Ishikawa (cell line): ENCODE results near the gene PRKCE.

Experiments used
- CEBPB ChIP-seq: IDR thresholded peaks from 2 replicates; pipeline ENCODE4 v1.6.1; 2012
- CREB1 ChIP-seq: IDR thresholded peaks from 2 replicates; pipeline ENCODE4 v1.6.1; 2012; ENCODE audit warnings: low read depth
- EGR1 ChIP-seq: IDR thresholded peaks from 2 replicates; pipeline ENCODE4 v1.6.1; 2012
- EP300 ChIP-seq: IDR thresholded peaks from 2 replicates; pipeline ENCODE4 v1.6.1; 2012; ENCODE audit warnings: borderline replicate concordance
- FOXM1 ChIP-seq: IDR thresholded peaks from 2 replicates; pipeline ENCODE4 v1.6.1; 2012; ENCODE audit warnings: low read depth, borderline replicate concordance
- MAX ChIP-seq: IDR thresholded peaks from 2 replicates; pipeline ENCODE4 v1.6.1; 2012
- NFIC ChIP-seq: IDR thresholded peaks from 2 replicates; pipeline ENCODE4 v1.6.1; 2012
- RAD21 ChIP-seq: IDR thresholded peaks from 2 replicates; pipeline ENCODE4 v1.6.1; 2012; ENCODE audit warnings: low read depth
- REST ChIP-seq: IDR thresholded peaks from 2 replicates; pipeline ENCODE4 v1.6.1; 2012; ENCODE audit warnings: low read depth, mild to moderate bottlenecking
- TAF1 ChIP-seq: IDR thresholded peaks from 2 replicates; pipeline ENCODE4 v1.6.1; 2012; ENCODE audit warnings: low read depth, mild to moderate bottlenecking
- TCF12 ChIP-seq: IDR thresholded peaks from 2 replicates; pipeline ENCODE4 v1.6.1; 2012; ENCODE audit warnings: low read depth
- TEAD4 ChIP-seq: IDR thresholded peaks from 2 replicates; pipeline ENCODE4 v1.6.1; 2012
- USF1 ChIP-seq: IDR thresholded peaks from 2 replicates; pipeline ENCODE4 v1.6.1; 2012
- YY1 ChIP-seq: IDR thresholded peaks from 2 replicates; pipeline ENCODE4 v1.6.1; 2012; ENCODE audit warnings: low read depth
- ZBTB7A ChIP-seq: IDR thresholded peaks from 2 replicates; pipeline ENCODE4 v1.6.1; 2012; ENCODE audit warnings: low read depth

The PRKCE gene

GRCh38 chr2:46067062-46067461, 415.6 kb downstream of the PRKCE start:
- TF ChIP-seq TEAD4 (no peak), EP300 (no peak), USF1 (no peak), TCF12 (no peak), NFIC (no peak), ZBTB7A (no peak), EGR1 (no peak), FOXM1 (no peak), CEBPB (no peak), YY1 (no peak), TAF1 (no peak), CREB1 (no peak), REST (no peak), MAX (no peak), RAD21 (no peak)

GRCh38 chr2:46067501-46068305, 416.2 kb downstream of the PRKCE start:
- TF ChIP-seq CREB1, result no peak

GRCh38 chr2:46068636-46069035, 417.2 kb downstream of the PRKCE start:
- TF ChIP-seq TCF12 (no peak), TAF1 (no peak), CEBPB (no peak), NFIC (no peak), ZBTB7A (no peak), FOXM1 (no peak), REST (no peak), MAX (no peak), USF1 (no peak), RAD21 (no peak), YY1 (no peak), EGR1 (no peak), TEAD4 (no peak), CREB1 (no peak), EP300 (no peak)

GRCh38 chr2:46071074-46071473, 419.6 kb downstream of the PRKCE start:
- TF ChIP-seq CEBPB (no peak), TAF1 (no peak), ZBTB7A (no peak), EGR1 (no peak), MAX (no peak), RAD21 (no peak), USF1 (no peak), TCF12 (no peak), NFIC (no peak)

- TF ChIP-seq FOXM1 (no peak), RAD21 (no peak), TEAD4 (no peak), EP300 (no peak), ZBTB7A (no peak), EGR1 (no peak), NFIC (no peak), CEBPB (no peak), USF1 (no peak), REST (no peak), CREB1 (no peak), TAF1 (no peak)
These were observed 420.8 kb downstream of the PRKCE start for GRCh38 chr2:46072101-46072820.
